HFFc6 (cell line): Measurements from ENCODE around the gene SUPT20HL2. TPM values are rescaled to one million over a fixed set of nuclear protein-coding genes. Genes with fewer than 3 reads are reported as not detected.

Source experiments
- DNase-seq: peaks from one replicate; pipeline ENCODE4 v3.0.0-alpha.2; 2018
- H3K27ac Mint-ChIP-seq: 2 replicates; pipeline ENCODE4 v1.8.0; 2020; ENCODE audit warnings: mild to moderate bottlenecking, mixed read lengths
- H3K27me3 Mint-ChIP-seq: 2 replicates; pipeline ENCODE4 v1.8.0; 2021; ENCODE audit warnings: mild to moderate bottlenecking, moderate library complexity, mixed read lengths; ENCODE audit not compliant: insufficient read depth
- H3K36me3 Mint-ChIP-seq: 2 replicates; pipeline ENCODE4 v1.8.0; 2021; ENCODE audit warnings: low read depth, mixed read lengths
- H3K4me1 Mint-ChIP-seq: 2 replicates; pipeline ENCODE4 v1.8.0; 2020; ENCODE audit warnings: low read depth, mixed read lengths
- H3K4me3 Mint-ChIP-seq: 2 replicates; pipeline ENCODE4 v1.8.0; 2020; ENCODE audit warnings: mild to moderate bottlenecking, moderate library complexity, mixed read lengths
- H3K9me3 Mint-ChIP-seq: 2 replicates; pipeline ENCODE4 v1.8.0; 2020; ENCODE audit warnings: mild to moderate bottlenecking, mixed read lengths
- total RNA-seq, 6 experiments: library from RNA; stranded (reverse); fragmentation: NEBNext Ultra II Directional; extraction: Animal tissue kit (Norgen Biotek cat#: 25700); gene quantifications; 2 replicates in 1 of 6; 3 replicates in 5 of 6; pipeline ENCODE4 v1.2.3, GENCODE V29; 2021
- TF ChIP-seq, protein P1 (sequence below): fragments of 200-600 bp; sonication (generic); IDR thresholded peaks from 2 replicates; pipeline ENCODE4 v1.5.0; 2021; ENCODE audit warnings: antibody characterized with exemption, mild to moderate bottlenecking

Gene SUPT20HL2
- total RNA-seq, 6 experiments from 2014 or later: not detected

DNA sequence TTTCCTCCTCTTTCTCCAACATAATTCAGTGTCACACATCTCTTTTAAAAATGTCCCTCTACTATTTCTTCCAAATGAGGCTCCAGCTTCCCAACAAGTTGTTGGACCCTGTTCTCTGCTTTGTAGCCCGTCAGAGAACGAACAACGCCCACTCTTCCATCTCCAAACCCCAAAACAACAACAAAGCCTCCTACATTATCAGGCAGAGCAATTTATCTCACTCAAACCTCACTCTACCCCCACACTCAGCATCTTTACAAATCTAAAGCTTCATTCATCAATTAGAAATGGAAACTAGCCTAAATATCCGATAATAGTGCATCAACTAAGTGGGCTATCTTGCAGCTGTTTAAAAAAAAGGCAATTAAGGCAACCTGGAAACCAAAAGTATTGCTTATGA lies 20.5 kb downstream of the SUPT20HL2 start:
- TF ChIP-seq, protein P1, sequence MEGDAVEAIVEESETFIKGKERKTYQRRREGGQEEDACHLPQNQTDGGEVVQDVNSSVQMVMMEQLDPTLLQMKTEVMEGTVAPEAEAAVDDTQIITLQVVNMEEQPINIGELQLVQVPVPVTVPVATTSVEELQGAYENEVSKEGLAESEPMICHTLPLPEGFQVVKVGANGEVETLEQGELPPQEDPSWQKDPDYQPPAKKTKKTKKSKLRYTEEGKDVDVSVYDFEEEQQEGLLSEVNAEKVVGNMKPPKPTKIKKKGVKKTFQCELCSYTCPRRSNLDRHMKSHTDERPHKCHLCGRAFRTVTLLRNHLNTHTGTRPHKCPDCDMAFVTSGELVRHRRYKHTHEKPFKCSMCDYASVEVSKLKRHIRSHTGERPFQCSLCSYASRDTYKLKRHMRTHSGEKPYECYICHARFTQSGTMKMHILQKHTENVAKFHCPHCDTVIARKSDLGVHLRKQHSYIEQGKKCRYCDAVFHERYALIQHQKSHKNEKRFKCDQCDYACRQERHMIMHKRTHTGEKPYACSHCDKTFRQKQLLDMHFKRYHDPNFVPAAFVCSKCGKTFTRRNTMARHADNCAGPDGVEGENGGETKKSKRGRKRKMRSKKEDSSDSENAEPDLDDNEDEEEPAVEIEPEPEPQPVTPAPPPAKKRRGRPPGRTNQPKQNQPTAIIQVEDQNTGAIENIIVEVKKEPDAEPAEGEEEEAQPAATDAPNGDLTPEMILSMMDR: no peak
- Mint-ChIP-seq H3K27me3 (peaks cover 2% of the 10 kb centered on the region), H3K27ac (no peak overlapping the region), H3K4me3 (no peak overlapping the region), H3K4me1 (peaks cover 4% of the 10 kb centered on the region), H3K36me3 (no peaks in the 10 kb centered on the region), H3K9me3 (no peaks in the 10 kb centered on the region)
- DNase-seq: no peak

DNA sequence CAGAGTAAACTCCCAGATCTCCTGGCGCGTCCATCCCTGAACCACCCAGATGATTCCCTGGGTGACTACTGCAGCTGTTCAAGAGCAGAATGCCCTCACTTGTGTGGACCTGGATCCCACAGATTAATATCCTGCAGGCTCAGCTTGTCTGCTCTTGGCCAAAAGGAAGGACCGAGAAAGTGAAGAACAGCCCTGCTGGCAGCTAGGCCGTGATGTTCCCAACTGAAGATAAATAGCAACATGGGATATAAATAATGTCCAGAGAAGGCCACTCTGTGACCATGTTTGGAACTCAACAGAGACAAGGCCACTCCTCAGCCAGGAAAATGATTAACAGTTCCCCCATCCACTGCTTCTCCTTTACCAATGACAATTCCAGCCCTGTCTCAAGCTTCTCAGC lies 21.5 kb downstream of the SUPT20HL2 start:
- peaks cover 2% of the 10 kb centered on the region for H3K27me3 Mint-ChIP-seq
- H3K4me3 Mint-ChIP-seq: no peak overlapping the region
- no peaks in the 10 kb centered on the region for H3K4me1 Mint-ChIP-seq
- TF ChIP-seq, protein P1: no peak
- H3K27ac Mint-ChIP-seq: no peak overlapping the region
- H3K9me3 Mint-ChIP-seq: no peaks in the 10 kb centered on the region
- H3K36me3 Mint-ChIP-seq: no peaks in the 10 kb centered on the region
- DNase-seq: no peak

DNA sequence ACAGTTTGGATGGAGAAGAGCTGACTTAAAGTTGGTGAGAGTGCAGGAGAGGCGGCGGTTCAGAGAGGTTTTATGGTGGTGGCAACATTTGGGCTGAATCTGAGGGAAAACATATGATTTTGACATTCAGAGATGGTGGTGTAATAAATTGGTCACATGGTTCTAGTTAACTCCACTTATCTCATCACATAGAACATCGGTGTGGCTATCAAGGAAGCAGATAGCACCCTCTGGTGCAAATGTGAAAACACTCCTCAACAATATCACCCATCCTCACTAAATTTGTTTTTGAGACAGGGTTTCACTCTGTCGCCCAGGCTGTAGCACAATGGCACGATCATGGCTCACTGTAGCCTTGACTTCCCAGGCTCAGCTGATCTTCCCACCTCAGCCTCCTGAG lies 28.8 kb downstream of the SUPT20HL2 start:
- no peaks in the 10 kb centered on the region; the same call in 1 of the 2 replicates for H3K27me3 Mint-ChIP-seq
- H3K4me3 Mint-ChIP-seq: no peak overlapping the region
- no peaks in the 10 kb centered on the region for H3K9me3 Mint-ChIP-seq
- no peak overlapping the region for H3K27ac Mint-ChIP-seq
- DNase-seq: no peak
- H3K4me1 Mint-ChIP-seq: peaks cover 16% of the 10 kb centered on the region
- TF ChIP-seq, protein P1: no peak
- H3K36me3 Mint-ChIP-seq: no peaks in the 10 kb centered on the region

DNA sequence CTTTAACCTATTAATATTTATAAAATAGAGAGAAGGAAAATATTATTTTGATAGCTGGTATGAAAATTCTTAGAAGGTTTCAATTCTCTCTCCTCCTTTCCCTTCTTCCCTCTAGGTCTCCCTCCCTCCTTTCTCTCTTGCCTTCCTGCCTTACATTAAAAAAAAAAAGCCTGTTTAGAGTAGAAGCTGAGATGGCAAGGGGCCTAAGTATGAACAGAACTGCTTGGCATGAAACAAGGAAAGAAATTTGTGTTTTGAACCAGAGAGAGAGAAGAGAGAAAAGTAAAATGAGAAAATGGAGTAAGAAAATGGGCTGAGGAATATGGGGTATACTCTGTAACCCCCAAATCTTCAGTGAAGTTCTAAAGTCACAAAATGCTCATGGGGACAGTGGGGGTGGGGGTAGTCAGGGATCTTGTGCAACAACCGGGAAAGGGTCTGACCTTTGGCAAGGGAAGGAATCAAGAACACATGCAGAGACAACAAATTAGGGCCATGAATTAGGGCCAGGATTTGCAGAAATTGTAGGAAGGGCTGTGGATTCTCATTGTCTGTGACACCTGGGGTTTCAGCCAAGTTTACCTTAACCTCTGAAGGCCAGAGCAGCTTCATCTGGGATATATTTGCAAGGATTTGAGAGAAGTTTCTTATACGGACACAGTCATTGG lies 30.6 kb downstream of the SUPT20HL2 start:
- no peak for DNase-seq
- Mint-ChIP-seq H3K4me1 (peaks cover 16% of the 10 kb centered on the region), H3K9me3 (no peaks in the 10 kb centered on the region), H3K27ac (no peak overlapping the region), H3K36me3 (no peaks in the 10 kb centered on the region), H3K27me3 (no peaks in the 10 kb centered on the region; the same call in 1 of the 2 replicates), H3K4me3 (no peak overlapping the region)
- TF ChIP-seq, protein P1: no peak

DNA sequence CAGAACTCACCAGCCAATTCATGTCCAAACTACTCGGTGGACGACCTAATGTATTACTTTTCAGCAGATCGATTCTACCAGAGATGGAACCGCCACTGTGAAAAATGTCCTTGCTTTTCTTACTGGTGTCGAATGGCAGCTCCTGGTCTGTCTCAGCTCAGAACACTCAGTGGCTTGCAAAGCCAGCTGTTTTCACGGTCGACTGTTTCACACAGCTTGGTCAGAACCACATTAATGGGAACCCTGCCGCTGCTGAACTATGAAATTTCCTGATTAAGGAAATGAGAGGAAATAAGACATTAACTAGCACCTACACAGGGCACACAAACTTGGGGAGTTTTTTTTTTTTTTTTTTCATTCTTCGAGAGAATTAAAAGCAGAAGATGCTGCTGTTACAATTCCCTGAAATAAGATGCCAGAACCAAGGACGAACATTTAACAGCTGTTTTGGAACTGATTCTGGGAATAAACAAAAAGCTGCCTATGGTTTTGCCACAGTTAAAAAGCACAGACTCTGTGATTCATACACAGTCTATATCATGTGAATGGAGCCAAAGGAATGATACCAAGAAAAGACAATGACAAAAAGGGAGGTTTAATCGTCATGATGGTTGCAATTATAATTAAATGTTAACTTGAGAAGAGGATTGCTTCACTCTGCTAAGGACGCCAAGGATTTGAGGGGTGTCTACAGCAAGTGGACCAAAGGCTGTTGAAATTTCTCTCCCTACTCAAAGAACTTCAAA lies 31.3 kb downstream of the SUPT20HL2 start:
- Mint-ChIP-seq H3K36me3 (no peaks in the 10 kb centered on the region), H3K27ac (peak overlapping the region; percentile 68), H3K9me3 (no peaks in the 10 kb centered on the region), H3K27me3 (no peaks in the 10 kb centered on the region; the same call in 1 of the 2 replicates), H3K4me1 (peaks cover 16% of the 10 kb centered on the region), H3K4me3 (peak overlapping the region; percentile 75)
- DNase-seq: peak; percentile 5
- TF ChIP-seq, protein P1: no peak
